SKM-1 treated with dmso at 0.1 percent for 144 hours (cell line): Measurements from ENCODE around the gene ALK.

Experiments
- DNase-seq: peaks from one replicate; lab custom pipeline; 2025; ENCODE audit not compliant: unreplicated experiment; lab: John Stamatoyannopoulos, UW

Gene ALK

GRCh38 chr2:29345236-29345635 lies 576.1 kb downstream of the ALK start:
- DNase-seq: no peak

GRCh38 chr2:29343830-29344229 lies 577.6 kb downstream of the ALK start:
- no peak for DNase-seq

GRCh38 chr2:29336341-29337241 lies 584.8 kb downstream of the ALK start:
- no peak for DNase-seq

GRCh38 chr2:29335396-29335795 lies 586.0 kb downstream of the ALK start:
- no peak for DNase-seq

- DNase-seq: no peak
Measured at GRCh38 chr2:29334706-29335105, 586.7 kb downstream of the ALK start.

- DNase-seq: no peak
Measured at GRCh38 chr2:29332540-29332939, 588.8 kb downstream of the ALK start.

GRCh38 chr2:29329899-29330298 lies 591.5 kb downstream of the ALK start:
- no peak for DNase-seq

GRCh38 chr2:29326926-29327325 lies 594.5 kb downstream of the ALK start:
- no peak for DNase-seq

- no peak for DNase-seq
Measured at GRCh38 chr2:29325544-29325943, 595.8 kb downstream of the ALK start.

- DNase-seq: no peak
Measured at GRCh38 chr2:29323961-29324360, 597.4 kb downstream of the ALK start.

- no peak for DNase-seq
Measured at GRCh38 chr2:29323301-29323700, 598.1 kb downstream of the ALK start.

- no peak for DNase-seq
Measured at GRCh38 chr2:29322011-29322410, 599.4 kb downstream of the ALK start.

GRCh38 chr2:29317801-29318485 lies 603.4 kb downstream of the ALK start:
- no peak for DNase-seq

- peak; percentile 51 for DNase-seq
Measured at GRCh38 chr2:29317077-29317517, 604.3 kb downstream of the ALK start.

GRCh38 chr2:29314816-29315571 lies 606.4 kb downstream of the ALK start:
- no peak for DNase-seq

- no peak for DNase-seq
Measured at GRCh38 chr2:29311458-29311857, 609.9 kb downstream of the ALK start.

- no peak for DNase-seq
Measured at GRCh38 chr2:29310650-29311348, 610.6 kb downstream of the ALK start.

- peak; percentile 52 for DNase-seq
Measured at GRCh38 chr2:29309090-29310029, 612.0 kb downstream of the ALK start.

- DNase-seq: no peak
Measured at GRCh38 chr2:29308366-29308765, 613.0 kb downstream of the ALK start.

GRCh38 chr2:29307519-29307918 lies 613.9 kb downstream of the ALK start:
- DNase-seq: no peak
